ENCODE measurements around the gene TNF.

TNF gene

GRCh38 chr6:31573239-31574105 lies 1.9 kb upstream of the TNF start:
- no peak for DNase-seq

- DNase-seq: no peak
Measured at GRCh38 chr6:31574106-31575061, 981 bp upstream of the TNF start.

- no peak for DNase-seq
Measured at GRCh38 chr6:31575952-31576685, 754 bp downstream of the TNF start.

GRCh38 chr6:31576897-31577578 lies 1.7 kb downstream of the TNF start:
- DNase-seq: no peak

GRCh38 chr6:31577579-31577966 lies 2.2 kb downstream of the TNF start:
- no peak for DNase-seq

- no peak for DNase-seq
Measured at GRCh38 chr6:31578184-31579118, 3.1 kb downstream of the TNF start.

GRCh38 chr6:31579119-31579505 lies 3.7 kb downstream of the TNF start:
- no peak for DNase-seq

GRCh38 chr6:31579546-31580437 lies 4.4 kb downstream of the TNF start:
- no peak for DNase-seq

- no peak for DNase-seq
Measured at GRCh38 chr6:31580438-31580740, 5.0 kb downstream of the TNF start.

- peak; percentile 79 for DNase-seq
Measured at GRCh38 chr6:31580807-31581433, 5.6 kb downstream of the TNF start.

GRCh38 chr6:31581434-31582229 lies 6.3 kb downstream of the TNF start:
- peak; percentile 12 for DNase-seq

GRCh38 chr6:31582230-31582643 lies 6.9 kb downstream of the TNF start, which contains the start of gene LTB:
TSS of gene LTB (minus strand) at chr6:31582424. CDS start at chr6:31582417, 7 bp downstream.
- DNase-seq: no peak

GRCh38 chr6:31585491-31585890 lies 10.1 kb downstream of the TNF start:
- DNase-seq: no peak

GRCh38 chr6:31586008-31586407 lies 10.6 kb downstream of the TNF start, which contains the start of gene LST1:
TSS of gene LST1 (plus strand) at chr6:31586277. CDS start at chr6:31587300, 1,023 bp downstream.
- no peak for DNase-seq

- DNase-seq: no peak
Measured at GRCh38 chr6:31586599-31587281, 11.4 kb downstream of the TNF start.

GRCh38 chr6:31587791-31588777 lies 12.7 kb downstream of the TNF start:
- DNase-seq: no peak
